GM12892 (cell line): ENCODE measurements around the gene MKRN2. TPM values are rescaled to one million over a fixed set of nuclear protein-coding genes. Genes with fewer than 3 reads are reported as not detected.

ENCODE experiments used
- DNase-seq: peaks from one replicate; pipeline ENCODE4 v3.0.0; 2011; ENCODE audit not compliant: insufficient read length
- FAIRE-seq: peaks from 2 replicates; lab custom pipeline; 2011; peaks lifted over from hg19 to GRCh38; lab: Jason Lieb, UNC
- POLR2A ChIP-seq: IDR thresholded peaks from 2 replicates; pipeline ENCODE4 v1.6.1; 2011; ENCODE audit warnings: low read depth, low read length, control low read depth
- POLR2AphosphoS5 ChIP-seq: IDR thresholded peaks from 2 replicates; pipeline ENCODE4 v1.6.1; 2011; ENCODE audit warnings: low read depth, low read length, control low read depth
- TAF1 ChIP-seq: IDR thresholded peaks from 2 replicates; pipeline ENCODE4 v1.6.1; 2011; ENCODE audit warnings: low read depth, mild to moderate bottlenecking, control low read depth, low read length, borderline replicate concordance
- polyA plus RNA-seq: library from polyadenylated mRNA; unstranded; fragments of >200 nt; gene quantifications from one replicate; pipeline ENCODE4 v1.2.1, GENCODE V29; 2012; ENCODE audit warnings: missing spikeins, inconsistent platforms; ENCODE audit not compliant: missing spikeins

MKRN2 gene
- 30.0 TPM for polyA plus RNA-seq

GRCh38 chr3:12556690-12557472 is at the start of gene MKRN2:
Gene MKRN2, plus strand, starts transcription at chr3:12557087. Its CDS starts 64 bp downstream, at chr3:12557151.
- FAIRE-seq, result peak; percentile 96
- peak; percentile 91 for TF ChIP-seq TAF1
- peak; percentile 97 for TF ChIP-seq POLR2AphosphoS5
- peak; percentile 97 for TF ChIP-seq POLR2A
- DNase-seq, result peak; percentile 69

DNA sequence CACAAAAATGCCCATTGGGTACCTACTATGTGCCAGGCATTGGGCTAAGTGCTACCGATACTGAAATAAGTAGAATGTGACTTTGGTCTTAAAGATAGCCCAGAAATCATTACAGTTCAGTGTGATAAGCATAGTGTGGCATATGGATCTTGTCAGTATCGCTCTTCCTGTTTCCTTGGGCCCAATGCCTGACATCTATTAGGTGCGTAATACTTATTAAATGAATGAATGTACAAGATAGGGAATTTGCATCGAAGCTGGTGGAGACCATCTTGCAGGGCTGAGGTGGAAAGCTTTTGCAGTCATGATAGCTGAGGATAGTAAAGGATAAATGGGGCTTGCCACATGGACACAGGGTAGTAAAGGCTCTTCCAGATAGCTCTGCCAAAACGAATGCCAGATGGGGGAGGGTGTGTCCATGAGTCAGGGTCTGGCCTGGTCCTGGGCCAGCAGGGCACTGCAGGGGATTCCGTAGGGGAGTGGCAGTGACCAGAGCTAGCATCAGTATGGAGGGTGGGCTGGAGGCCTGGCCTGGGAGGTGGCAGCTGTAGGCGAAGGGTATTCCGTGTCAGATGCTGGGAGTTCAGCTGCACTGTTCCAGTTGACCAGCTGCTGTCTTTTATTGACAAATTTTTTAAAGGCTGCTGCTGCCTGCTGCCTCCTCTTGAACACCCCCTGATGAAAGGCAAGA is 49.2 kb upstream of the MKRN2 start:
- FAIRE-seq (no peak), DNase-seq (no peak)
- no peak for TF ChIP-seq POLR2A
- no peak for TF ChIP-seq POLR2AphosphoS5
- no peak for TF ChIP-seq TAF1

GRCh38 chr3:12508291-12508700 is 48.6 kb upstream of the MKRN2 start:
- no peak for TF ChIP-seq POLR2A
- TF ChIP-seq TAF1, result no peak
- TF ChIP-seq POLR2AphosphoS5, result no peak
- DNase-seq (no peak), FAIRE-seq (no peak)

GRCh38 chr3:12509466-12509865 is 47.4 kb upstream of the MKRN2 start:
- FAIRE-seq, result no peak
- DNase-seq, result no peak
- TF ChIP-seq TAF1 (no peak), POLR2AphosphoS5 (no peak), POLR2A (no peak)

- no peak for TF ChIP-seq TAF1
- FAIRE-seq (no peak), DNase-seq (no peak)
Measured at GRCh38 chr3:12512534-12513118, 44.3 kb upstream of the MKRN2 start.

DNA sequence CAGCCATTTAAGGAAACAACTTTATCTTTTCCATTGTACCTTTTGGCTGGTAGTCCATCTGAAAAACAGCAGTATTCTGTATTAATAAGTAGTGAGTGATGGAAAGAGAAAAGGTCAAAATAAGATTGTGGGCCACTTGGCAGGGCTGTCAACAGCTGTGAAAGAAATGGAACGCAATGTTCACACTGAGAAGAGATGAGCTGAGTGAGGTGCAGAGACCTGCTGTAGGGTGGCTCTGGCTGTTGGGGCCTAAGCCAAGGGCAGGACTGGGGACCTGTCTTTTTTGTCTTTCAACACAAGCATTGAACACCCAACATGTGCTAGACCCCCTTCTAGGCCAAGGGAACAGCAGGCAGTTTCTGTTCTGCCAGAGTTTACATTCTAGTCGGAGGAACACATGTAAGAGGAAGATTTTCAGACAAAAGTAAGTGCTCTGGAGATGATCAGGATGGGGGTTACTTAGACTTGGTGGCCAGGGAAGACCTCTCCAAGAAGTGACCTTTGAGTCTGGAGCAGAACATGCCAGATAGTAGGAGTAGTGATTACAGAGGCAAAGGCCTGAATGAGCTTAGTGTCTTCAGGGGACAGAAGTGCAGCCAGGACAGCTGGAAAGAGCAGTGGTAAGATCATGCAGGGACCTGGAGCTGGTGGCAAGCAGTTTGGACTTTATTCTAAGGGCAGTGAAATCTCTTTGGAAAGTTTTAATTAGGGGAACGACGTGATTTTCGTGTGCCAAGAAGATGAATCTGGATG is 43.0 kb upstream of the MKRN2 start:
- TF ChIP-seq POLR2AphosphoS5, result no peak
- TF ChIP-seq TAF1, result no peak
- TF ChIP-seq POLR2A, result no peak
- DNase-seq (no peak), FAIRE-seq (no peak)

- FAIRE-seq, result no peak
- no peak for TF ChIP-seq TAF1
- TF ChIP-seq POLR2A, result no peak
- no peak for TF ChIP-seq POLR2AphosphoS5
- DNase-seq, result no peak
Measured at GRCh38 chr3:12515631-12516030, 41.3 kb upstream of the MKRN2 start.

DNA sequence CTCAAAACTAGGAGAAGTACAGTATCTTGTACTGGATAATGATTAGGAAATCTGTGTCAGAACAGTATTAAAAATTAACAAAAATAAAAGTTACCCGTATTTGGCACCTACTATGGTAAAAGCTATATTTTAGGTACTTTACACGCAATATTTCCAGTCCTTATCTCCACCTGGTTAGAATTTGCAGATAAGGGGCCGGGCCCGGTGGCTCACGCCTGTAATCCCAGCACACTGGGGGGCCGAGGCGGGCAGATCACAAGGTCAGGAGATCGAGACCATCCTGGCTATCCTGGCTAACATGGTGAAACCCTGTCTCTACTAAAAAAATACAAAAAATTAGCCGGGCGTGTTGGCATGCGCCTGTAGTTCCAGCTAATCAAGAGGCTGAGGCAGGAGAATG is 40.0 kb upstream of the MKRN2 start:
- TF ChIP-seq POLR2A (no peak), POLR2AphosphoS5 (no peak)
- FAIRE-seq (no peak), DNase-seq (no peak)

DNA sequence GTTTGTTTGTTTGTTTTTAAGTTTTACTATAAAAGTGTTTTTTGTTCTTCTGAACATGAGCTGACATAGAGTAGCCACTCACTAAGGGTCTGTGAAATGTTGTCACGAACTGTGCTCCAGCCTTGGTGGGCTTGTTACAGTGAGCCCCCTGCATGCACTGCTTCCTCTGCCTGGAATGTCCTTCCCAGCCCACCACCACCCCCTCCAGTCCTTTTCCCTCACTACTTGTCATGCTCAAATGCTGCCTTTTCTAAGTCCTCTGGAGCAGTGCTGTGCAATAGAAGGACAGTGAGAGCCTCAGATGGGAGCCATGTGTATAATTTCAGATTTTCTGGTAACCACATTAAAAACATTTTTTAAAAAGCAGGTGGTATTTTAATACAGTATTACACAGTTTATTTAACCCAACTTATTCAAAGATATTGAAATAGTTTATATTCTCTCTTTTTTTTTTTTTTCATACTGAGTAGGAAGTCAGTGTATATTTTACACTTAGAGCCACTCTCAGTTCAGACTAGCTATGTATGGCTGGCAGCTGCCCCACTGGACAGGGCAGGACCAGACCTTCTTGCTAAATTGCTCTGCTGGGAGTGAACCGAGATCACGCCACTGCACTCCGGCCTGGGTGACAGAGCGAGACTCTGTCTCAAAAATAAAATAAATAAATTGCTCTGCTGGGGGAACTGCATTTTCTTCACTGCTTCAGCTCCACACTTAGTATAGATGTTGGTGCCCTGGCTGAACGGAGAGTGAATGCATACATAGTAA is 38.4 kb upstream of the MKRN2 start:
- TF ChIP-seq POLR2A, result no peak
- TF ChIP-seq POLR2AphosphoS5, result no peak
- no peak for TF ChIP-seq TAF1
- no peak for DNase-seq
- no peak for FAIRE-seq

DNA sequence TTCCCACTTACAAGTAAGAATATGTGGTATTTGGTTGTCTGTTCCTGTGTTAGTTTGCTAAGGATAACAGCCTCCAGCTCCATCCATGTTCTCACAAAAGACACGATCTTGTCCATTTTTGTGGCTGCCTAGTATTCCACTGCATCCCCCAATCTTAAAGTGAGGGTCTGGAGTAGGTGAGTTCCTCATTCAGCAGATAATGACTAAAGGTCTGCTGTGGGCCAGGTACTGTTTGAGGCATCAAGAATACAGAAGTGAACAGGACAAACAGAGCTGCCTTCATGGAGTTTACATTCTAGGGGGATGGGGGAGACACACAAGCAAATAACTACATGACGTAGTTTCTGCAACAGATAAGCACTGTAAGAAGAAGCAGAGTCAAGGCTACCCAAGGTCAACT is 35.9 kb upstream of the MKRN2 start:
- DNase-seq (no peak), FAIRE-seq (no peak)
- TF ChIP-seq POLR2A (no peak), TAF1 (no peak), POLR2AphosphoS5 (no peak)
